ENCODE results near the gene FAM161B.

DNA sequence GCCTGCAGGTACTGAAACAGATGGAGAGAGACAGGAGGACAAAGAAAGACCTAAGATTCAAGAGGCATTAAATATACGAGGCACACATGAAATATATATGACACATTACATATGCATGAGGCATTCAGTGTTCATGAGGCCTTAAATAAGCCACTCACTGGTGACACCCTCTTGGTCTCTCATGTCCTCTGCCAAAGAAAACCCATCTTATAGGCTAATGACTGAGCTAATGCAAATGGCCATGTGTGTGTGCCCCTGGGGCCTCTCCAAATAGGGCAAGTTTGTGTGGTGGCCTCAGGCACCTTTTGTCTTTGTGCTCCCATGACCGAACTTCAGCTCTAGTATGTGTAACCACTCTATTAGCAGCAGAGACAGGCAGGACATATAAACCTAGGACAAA lies 19.0 kb upstream of the FAM161B start:
- TF ChIP-seq, protein P1, sequence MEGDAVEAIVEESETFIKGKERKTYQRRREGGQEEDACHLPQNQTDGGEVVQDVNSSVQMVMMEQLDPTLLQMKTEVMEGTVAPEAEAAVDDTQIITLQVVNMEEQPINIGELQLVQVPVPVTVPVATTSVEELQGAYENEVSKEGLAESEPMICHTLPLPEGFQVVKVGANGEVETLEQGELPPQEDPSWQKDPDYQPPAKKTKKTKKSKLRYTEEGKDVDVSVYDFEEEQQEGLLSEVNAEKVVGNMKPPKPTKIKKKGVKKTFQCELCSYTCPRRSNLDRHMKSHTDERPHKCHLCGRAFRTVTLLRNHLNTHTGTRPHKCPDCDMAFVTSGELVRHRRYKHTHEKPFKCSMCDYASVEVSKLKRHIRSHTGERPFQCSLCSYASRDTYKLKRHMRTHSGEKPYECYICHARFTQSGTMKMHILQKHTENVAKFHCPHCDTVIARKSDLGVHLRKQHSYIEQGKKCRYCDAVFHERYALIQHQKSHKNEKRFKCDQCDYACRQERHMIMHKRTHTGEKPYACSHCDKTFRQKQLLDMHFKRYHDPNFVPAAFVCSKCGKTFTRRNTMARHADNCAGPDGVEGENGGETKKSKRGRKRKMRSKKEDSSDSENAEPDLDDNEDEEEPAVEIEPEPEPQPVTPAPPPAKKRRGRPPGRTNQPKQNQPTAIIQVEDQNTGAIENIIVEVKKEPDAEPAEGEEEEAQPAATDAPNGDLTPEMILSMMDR (IDR thresholded peaks at IDR 0.05; ENCODE audit: low read depth, low read length, poor library complexity, severe bottlenecking) = no peak
- no peak for TF ChIP-seq EZH2phosphoT487 (IDR thresholded peaks at IDR 0.05; ENCODE audit: borderline replicate concordance, low read length)

Measured in DOHH2 (cell line).